HG03196 (cell line): ENCODE measurements around the gene CD28.

Experiments used
- ATAC-seq: cut with Tn5 transposase; IDR thresholded peaks from one replicate; pipeline ENCODE4 v1.9.1; 2021; ENCODE audit not compliant: unreplicated experiment

Gene CD28

DNA sequence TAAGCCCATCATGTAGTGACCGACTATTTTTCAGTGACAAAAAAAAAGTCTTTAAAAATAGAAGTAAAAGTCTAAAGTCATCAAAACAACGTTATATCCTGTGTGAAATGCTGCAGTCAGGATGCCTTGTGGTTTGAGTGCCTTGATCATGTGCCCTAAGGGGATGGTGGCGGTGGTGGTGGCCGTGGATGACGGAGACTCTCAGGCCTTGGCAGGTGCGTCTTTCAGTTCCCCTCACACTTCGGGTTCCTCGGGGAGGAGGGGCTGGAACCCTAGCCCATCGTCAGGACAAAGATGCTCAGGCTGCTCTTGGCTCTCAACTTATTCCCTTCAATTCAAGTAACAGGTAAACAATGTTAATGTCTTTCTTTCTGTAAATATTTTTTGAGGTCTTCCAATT is at the start of gene CD28:
TSS of gene CD28 (plus strand) at position 237 of the 400 bp plus-strand sequence. CDS start at position 295, 58 bp downstream.
- ATAC-seq = peak; percentile 99

DNA sequence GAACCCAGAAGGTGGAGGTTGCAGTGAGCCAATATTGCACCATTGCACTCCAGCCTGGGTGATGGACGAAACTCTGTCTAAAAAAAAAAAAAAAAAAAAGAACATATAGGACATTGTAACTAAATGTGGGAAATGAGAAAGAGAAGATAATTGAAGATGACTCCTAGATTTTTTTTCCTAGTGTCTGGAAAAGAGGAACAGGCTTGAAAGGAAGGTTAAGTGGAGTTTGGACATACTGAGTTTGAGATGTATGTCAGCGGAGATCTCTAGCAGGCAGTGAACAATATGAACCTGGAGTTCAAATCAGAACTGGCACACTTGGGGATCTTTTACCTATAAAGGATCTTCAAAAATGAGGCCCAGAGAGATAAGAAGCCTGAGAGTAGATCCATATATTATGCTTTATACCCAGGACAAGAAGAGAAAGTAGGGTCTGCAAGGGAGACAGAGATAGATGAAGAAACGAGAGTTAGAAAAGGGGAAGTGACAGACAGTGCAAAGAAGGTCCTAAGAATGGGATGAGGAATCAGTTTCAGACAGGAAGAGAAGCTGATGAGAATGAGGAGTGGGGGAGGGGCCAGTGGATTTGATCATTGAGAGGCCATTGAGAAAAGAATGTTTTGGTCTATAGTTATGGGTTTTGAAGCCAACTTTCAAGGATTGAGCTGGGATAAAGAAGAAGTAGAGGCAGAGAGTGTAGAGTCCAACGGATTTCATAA is 46.9 kb upstream of the CD28 start:
- ATAC-seq = no peak

DNA sequence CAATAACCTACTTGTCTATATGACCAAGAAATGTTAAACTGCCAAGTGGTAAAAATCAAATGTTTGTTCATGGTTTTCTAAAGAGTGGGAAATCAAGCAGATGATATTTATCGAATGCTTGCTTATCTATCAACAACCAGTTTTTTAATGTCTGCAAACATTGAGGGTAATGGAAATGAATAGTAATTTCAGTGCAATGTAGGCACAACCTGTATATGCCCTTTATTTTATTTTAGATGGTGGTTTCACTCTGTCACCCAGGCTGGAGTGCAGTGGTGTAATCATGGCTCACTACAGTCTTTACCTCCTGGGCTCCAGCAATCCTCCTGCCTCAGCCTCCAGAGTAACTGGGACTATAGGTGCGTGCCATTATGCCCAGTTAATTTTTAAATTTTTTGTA is 46.0 kb upstream of the CD28 start:
- no peak for ATAC-seq

DNA sequence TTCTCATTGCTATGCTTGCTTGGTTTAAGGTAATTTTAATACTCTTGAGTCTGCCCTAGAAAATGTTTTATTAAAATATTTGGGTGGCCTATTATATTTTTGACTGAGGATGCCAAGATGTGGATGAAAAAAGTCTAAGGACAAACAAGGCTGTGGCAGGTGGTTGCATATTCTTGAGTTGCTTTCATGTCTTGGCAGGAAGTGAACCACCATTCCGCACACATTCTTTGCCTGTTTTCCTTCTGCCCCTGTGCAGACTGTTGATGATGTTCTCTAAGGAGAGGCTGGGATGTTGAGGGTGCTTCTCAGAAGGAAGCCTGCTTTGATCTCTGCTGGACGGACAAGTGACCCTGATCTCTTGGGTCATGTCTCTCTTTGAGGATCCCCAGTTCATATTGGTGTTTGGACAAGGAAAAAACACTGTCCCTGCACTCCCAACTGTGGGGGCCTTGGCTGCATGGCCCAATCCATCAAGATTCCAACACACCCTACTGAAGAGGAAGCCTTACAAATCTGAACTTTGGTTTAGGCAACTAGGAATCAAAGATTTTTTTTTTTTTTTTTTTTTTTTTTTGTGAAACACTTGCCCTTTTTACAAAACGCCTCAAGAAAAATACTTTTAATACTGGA is 45.0 kb upstream of the CD28 start:
- no peak for ATAC-seq

DNA sequence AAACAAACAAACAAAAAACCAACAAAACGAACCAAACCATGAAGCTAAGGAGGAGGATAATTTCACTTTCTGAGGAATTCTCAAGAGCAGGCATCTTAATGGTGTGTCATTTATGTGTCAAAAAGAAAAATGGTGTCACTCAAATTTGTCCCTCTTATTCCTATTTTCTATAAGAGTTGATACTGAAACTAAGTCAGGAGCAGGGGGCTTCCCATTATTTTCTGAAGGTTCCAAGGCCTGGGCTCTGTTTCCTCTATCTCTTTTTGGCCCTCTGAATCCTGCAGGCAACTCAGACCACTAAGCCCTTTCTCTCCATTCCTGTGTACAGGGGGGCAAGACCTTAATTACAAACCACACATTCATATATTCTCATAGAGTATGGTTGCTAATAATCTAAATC is 44.0 kb upstream of the CD28 start:
- no peak for ATAC-seq

DNA sequence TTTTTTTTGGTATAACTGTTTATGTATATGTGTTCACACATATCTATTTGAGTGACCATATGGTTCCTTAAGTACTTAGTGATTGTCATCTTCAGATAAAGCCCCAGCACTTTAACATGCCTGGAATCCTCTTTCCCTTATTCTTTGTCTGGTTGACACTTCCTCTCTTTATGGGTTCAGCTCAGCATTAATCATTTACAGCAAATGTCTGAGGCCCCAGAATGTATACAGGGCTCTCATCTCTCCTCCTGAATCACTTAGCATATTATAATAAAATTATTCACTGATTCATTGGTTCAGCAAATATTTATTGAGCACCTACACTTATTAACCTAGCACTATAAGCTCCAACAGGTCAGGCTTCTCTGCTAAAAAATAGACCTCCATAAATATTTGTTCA is 43.5 kb upstream of the CD28 start:
- ATAC-seq = no peak

DNA sequence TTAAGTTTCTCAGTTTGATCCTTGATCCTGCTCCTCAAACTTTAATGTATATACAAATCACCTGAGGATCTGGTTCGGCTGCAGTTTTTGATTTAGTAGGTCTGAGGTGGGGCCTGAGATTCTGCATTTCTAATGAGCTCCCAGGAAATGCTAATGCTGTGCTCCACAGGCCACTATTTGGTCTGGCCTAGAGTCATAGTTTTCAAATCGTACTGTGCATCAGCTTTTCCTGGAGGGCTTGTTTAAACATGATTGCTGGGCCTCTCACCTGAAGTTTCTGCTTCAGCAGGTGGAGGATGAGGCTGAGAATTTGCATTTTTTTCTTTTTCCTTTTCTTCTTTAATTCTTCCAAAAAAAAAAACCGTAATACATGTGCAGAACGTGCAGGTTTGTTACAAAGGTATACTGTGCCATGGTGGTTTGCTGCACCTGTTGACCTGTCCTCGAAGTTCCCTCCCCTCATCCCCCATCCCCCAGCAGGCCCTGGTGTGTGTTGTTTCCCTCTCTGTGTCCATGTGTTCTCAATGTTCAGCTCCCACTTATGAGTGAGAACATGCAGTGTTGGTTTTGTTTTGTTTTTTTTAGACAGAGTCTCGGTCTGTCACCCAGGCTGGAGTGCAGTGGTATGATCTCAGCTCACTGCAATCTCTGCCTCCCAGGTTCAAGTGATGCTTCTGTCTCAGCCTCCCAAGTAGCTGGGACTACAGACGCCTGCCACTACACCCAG is 42.2 kb upstream of the CD28 start:
- ATAC-seq = no peak

DNA sequence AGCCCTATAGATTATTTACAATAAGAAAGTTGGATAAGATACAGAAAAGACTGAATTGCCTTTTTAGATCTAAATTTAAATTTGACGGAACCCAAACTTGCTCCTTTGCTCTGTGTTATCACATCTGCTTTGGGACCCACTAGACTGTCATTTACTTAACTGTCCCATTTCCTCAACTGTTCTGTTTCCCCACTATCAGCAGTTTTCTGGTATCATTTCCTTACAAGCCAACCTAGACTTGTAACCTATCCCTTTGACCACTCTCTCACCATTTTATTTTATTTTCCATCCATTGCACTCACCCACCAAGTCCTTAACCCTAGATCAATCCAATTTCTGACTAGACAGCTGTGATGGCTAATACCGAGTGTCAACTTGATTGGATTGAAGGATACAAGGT is 38.6 kb upstream of the CD28 start:
- ATAC-seq = no peak

DNA sequence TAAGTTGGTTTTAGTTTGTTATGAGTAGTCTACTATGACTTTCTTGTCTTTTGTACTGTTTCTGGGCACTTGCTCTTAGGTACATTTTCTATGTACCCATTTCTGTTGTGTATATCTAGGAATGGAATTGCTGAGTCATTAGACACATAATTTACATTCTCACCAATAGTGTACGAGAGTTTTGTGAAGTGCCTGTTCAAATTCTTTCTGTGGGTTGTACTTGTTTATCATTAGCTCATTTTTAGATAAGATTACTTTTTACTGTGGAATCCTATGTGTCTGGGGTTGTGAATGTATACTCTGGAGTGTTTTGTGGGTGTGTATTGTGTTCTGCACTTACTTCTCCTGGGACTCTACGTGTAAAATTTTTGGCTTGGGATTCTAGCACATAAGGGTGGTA is 36.6 kb upstream of the CD28 start:
- ATAC-seq = no peak

DNA sequence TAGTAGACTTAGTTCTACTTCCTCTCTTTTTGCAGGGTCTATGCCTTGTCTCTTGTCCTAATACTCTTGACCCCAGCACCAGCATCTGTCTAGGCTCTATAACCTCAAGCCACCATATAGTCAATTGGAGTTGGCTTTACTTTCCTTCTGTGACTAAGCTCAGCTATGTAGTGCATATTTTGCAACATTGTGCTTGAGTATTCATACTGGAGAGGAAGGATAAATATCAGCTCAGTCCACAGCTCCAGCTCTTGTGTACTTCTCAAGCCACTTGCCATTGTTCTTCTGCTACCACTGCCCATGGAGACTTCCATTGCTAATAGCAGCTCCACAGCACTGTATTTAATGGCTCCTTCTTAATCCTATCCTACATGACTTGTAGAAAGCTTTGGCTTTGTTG is 35.5 kb upstream of the CD28 start:
- no peak for ATAC-seq

DNA sequence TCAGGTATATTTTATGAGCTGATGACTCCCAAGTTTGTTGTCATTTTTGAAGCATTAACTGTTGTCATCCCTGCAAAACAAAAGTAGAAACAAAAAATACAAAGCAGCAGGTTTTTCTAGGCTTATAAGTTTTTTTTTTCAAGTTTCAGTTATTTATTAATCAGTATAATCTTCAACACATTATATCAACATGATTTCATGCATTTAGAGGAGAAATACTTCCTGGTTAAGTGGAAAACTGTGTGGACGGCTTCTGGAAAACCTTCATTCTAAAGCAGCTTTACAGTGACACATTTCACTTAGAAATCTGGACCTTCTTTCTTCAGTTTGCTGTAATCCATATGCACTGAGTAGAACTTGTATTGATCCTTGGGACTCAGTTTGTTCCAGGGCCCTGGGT is 34.6 kb upstream of the CD28 start:
- no peak for ATAC-seq

DNA sequence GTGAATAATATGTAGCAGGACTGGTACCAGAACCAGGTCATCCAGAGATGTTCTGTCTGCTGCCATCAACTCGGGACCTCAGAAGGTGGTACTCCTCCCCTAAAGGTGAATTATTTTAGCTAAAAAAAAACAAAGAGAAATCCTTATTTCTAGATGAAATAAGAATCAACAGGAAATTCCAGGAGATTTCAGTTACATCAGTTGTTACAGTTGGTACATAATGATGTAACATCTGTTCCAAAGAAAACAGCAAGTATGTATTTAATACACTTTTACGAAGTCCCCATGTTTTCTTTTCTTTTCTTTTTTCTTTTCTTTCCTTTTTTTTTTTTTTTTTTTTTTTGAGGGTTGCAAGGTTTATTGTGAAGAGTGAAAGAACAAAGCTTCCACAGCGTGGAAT is 33.6 kb upstream of the CD28 start:
- no peak for ATAC-seq

DNA sequence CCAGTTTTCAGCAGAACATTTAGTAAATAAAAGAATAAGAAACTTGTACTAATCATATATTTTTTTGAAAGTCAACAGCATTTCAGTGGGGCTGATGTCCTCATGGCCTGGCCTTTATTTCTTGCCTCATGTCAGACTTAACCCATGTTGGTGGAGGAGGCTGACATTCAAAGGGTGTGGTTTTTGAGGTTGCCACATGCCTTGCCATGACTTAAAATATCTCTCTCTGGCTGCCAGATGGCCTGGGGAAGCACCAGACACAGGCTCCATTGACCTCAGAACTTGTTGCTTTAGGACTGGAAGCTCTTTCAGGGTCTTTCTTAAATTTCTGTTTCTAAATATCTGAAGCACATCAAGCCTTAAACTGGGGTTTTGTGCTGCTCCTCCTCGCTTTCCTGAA is 32.5 kb upstream of the CD28 start:
- ATAC-seq = peak; percentile 92

DNA sequence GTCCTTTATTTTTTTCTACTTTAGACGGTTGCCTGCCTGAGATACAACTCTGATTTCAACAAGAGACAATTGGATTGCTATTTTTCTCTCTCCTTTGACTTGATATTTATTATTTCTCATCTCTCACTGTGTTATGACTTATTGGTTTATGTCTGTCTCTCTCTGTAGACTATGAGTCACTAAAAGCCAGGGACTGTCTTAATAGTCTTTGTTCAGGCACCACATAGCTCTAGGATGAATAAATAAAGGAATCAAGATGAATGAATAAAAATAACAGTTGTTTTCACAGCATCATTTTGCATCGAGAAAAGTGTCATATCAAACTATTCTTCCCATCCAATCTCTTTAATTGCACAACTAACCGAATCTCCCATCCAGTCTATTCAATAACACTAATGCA is 31.4 kb upstream of the CD28 start:
- ATAC-seq = no peak

DNA sequence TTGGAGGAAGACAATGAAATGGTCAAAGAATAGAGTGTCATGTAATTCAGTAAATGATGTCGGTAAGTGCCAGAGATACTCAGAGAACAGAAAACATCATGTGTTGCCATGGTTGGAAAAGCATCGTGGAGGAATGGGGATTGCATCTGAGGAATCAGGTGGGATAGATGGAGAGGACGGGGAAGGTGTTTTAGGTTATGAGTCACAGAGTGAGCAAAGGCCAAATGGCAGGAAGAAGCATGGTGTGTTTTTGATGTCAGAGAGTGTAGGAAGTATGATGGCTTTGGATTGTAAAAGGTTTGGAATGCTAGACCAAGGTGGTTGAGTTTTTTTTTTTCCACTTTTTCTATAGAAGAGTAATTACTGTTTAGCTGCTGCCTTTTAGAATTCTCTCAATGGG is 27.5 kb upstream of the CD28 start:
- no peak for ATAC-seq

DNA sequence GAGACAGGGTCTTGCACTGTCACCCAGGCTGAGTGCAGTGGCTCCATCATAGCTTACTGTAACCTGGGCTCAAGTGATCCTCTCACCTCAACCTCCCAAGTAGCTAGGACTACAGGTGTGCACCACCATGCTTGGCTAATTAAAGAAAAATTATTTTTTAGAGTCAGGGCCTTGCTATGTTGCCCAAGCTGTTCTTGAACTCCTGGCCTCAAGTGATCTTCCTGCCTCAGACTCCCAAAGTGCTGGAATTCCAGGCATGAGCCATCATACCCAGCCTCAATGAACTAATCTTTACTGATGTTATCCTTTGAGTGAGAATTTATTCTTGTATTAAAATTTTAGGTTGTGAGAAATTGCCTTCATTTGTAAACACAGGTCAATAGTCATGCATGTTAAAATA is 27.0 kb upstream of the CD28 start:
- ATAC-seq = no peak

DNA sequence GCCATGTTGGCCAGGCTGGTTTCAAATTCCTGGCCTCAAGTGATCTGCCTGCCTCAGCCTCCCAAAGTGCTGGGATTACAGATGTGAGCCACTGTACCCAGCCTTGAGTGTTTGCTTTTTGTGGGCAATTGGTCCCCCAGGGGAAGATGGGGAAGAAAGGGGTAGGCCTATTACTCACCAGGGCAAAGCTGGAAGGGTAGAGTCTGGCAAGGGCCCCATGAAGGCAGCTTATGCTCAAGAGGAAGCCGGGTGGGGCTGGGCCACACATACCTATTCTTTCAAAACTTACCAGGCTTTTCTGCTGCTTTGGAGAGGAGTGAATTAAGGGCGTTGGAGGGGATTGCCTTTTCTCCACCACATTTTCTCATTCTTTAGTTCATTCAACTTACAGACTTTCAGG is 24.5 kb upstream of the CD28 start:
- no peak for ATAC-seq

DNA sequence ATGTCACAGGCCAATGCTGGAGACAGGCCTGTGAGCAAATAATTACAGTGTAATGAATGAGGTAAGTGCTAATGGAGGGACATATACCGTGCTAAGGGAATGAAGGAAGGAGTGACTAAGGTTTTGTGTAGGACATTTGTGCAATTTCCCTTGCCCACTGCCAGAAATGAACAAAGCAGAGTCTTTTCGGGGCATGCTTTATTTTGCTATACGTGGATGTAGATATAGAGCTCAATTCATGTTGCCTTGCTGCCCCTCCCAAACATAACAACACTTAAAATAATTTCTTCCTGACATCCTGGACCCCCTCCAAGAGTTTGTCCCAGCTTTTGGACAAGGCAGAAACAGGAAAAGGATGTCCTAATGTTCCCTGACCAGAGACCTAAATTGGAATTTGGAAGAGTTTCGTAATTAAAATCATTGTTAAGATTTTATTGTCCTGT is 23.7 kb upstream of the CD28 start:
- ATAC-seq = no peak

DNA sequence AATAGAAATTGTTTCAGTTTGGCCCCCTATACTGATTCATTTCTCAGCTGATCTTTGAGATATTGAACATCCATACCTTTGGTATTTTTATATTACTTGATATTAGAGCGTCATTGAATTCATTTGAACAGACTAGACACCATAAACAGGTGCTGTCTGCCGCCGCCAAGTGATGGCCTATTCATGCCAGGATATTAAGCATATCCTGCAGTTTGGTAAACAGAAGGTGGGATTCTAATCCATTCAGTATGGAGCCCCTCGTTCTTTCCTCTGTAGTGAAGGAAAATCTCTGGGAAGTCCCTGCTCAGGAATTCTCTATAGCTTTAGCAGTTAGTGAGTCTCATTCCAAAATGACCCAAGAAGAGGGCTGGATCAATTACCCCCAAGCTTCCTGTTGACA is 23.0 kb upstream of the CD28 start:
- ATAC-seq = no peak

DNA sequence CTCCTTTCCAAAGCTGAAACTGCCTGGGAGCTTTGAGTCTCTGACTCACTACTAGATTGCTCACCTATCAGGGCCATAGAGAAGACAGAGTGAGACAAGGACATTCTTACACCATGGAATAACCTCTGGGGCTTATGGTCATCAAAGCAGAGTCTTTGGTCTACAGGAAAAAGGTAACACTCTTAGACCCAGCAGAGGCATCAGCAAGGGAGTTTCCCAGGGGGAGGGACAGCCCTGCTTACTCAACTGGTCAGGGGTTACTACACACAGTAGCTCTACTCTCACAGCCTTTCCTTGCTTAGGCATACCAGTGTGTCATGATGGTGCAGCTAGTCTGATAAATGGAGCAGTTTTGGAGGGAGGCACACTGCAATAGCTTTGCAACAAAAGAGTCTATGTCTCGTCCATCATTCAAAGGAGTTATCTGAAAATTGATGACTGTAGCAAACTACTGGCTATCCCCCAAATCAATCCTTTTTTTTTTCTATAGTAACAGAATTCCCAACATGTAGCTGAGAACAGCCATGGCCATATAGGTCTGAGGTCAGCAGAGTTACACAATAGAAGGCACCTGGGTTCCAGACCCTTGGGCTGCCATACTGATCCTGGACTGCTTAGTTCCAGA is 22.4 kb upstream of the CD28 start:
- peak; percentile 79 for ATAC-seq

DNA sequence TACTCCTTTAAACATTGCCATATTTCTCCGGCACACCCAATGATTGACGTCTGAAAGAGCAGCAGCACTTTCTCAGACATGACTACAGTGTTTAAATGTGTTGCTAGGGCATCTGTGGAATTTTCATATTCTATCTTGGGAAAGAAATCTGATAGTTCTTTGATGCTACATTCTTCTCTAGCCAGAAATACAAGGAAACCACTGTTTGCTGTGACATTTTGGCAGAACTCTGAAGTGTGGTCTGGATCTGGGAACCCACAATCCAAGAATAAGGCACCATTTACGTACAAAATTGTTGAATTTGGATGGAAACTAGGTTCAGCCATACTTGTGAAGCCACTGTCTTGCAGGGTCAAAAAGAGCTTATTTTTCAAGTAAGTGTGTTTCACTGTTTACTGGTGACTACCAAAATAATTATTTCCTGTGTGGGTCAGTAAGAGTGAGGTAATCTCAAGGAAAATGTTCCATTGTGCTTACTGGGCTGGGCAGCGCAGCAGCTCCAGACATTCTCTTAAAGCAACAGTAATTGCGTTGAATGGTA is 21.3 kb upstream of the CD28 start:
- ATAC-seq = no peak
